K562 (cell line): ENCODE data around the gene IFTAP. TPM values are rescaled to one million over a fixed set of nuclear protein-coding genes. Genes with fewer than 3 reads are reported as not detected.

ENCODE experiments used
- CBX3 ChIP-seq, 2 experiments: IDR thresholded peaks; 1 replicate in 1 of 2; 2 replicates in 1 of 2; pipeline ENCODE4 v1.6.1; 2012; ENCODE audit warnings: inconsistent platforms in 2 of 2, low read length in 2 of 2, borderline replicate concordance in 1 of 2, control low read depth in 1 of 2
- CEBPG ChIP-seq, 3 experiments: fragments of 200-800 bp in 1 of 3; sonication (Bioruptor generic) in 1 of 3; sonication (generic) in 1 of 3; formaldehyde crosslinking in 1 of 3; IDR thresholded peaks in 2 of 3; conservative IDR thresholded peaks in 1 of 3; 2 replicates each; pipeline versions ENCODE4 v1.6.1 to v1.8.0; 2016 to 2022; ENCODE audit warnings: missing compliant biosample characterization in 2 of 3, missing genetic modification characterization in 2 of 3, mild to moderate bottlenecking in 1 of 3, missing genetic modification reagents in 1 of 3
- CHD2 ChIP-seq: IDR thresholded peaks from 2 replicates; pipeline ENCODE4 v1.6.1; 2011; ENCODE audit warnings: low read depth, low read length
- CREB1 ChIP-seq, 2 experiments: sonication (generic) in 1 of 2; formaldehyde crosslinking in 1 of 2; IDR thresholded peaks; 2 replicates each; pipeline versions ENCODE4 v1.6.1 to v1.8.0; 2012 to 2022; ENCODE audit warnings: inconsistent platforms in 1 of 2, mild to moderate bottlenecking in 1 of 2, missing genetic modification reagents in 1 of 2, moderate library complexity in 1 of 2
- CREM ChIP-seq: IDR thresholded peaks from 2 replicates; pipeline ENCODE4 v1.6.1; 2014; ENCODE audit warnings: antibody characterized with exemption, low read depth
- EHMT2 ChIP-seq: fragments of 450-650 bp; IDR thresholded peaks from 2 replicates; pipeline ENCODE4 v1.6.1; 2018; ENCODE audit warnings: antibody characterized with exemption
- ELF1 ChIP-seq: fragments of 200-800 bp; sonication (Bioruptor generic); IDR thresholded peaks from 2 replicates; pipeline ENCODE4 v1.6.1; 2016; ENCODE audit warnings: missing genetic modification characterization, missing compliant biosample characterization
- ESRRA ChIP-seq: fragments of 450-650 bp; IDR thresholded peaks from 2 replicates; pipeline ENCODE4 v1.6.1; 2014; ENCODE audit warnings: low read depth, mild to moderate bottlenecking, moderate library complexity, borderline replicate concordance
- HDAC2 ChIP-seq: fragments of 450-650 bp; IDR thresholded peaks from 2 replicates; pipeline ENCODE4 v1.6.1; 2016; ENCODE audit warnings: mild to moderate bottlenecking
- MEIS2 ChIP-seq: fragments of 450-650 bp; IDR thresholded peaks from 2 replicates; pipeline ENCODE4 v1.6.1; 2014; ENCODE audit warnings: mild to moderate bottlenecking; ENCODE audit not compliant: partially characterized antibody
- SAP30 ChIP-seq: fragments of 200-600 bp; sonication (generic); IDR thresholded peaks from 2 replicates; pipeline ENCODE4 v1.6.1; 2012; ENCODE audit warnings: borderline replicate concordance, low read depth, mild to moderate bottlenecking, moderate library complexity, low read length, control low read depth, inconsistent platforms; ENCODE audit not compliant: insufficient read depth, poor library complexity, severe bottlenecking
- STAT5A ChIP-seq: IDR thresholded peaks from 2 replicates; pipeline ENCODE4 v1.6.1; 2012; ENCODE audit warnings: low read length, inconsistent platforms, borderline replicate concordance
- ZBTB40 ChIP-seq, 2 experiments: fragments of 450-650 bp in 1 of 2; sonication (generic) in 1 of 2; formaldehyde crosslinking in 1 of 2; IDR thresholded peaks; 2 replicates each; pipeline versions ENCODE4 v1.7.1 to v1.9.0; 2016 to 2022; ENCODE audit warnings: inconsistent platforms in 1 of 2, mild to moderate bottlenecking in 1 of 2, missing genetic modification reagents in 1 of 2
- polyA plus RNA-seq, 8 experiments: library from polyadenylated mRNA; depleted of rRNA in 4 of 8; stranded (reverse) in 5 of 8; unstranded in 3 of 8; fragments of >200 nt; fragmentation: Nextera tagmentation in 2 of 8; fragmentation: Illumina TruSeq in 1 of 8; extraction: Ambion mirVana in 2 of 8; extraction: Trizol in 1 of 8; gene quantifications; 2 replicates each; pipeline versions ENCODE4 v1.2.1 to v1.2.3, GENCODE V29; 2011 to 2014; ENCODE audit warnings: inconsistent platforms in 1 of 8, missing spikeins in 1 of 8
- total RNA-seq, 7 experiments: library from RNA; depleted of rRNA in 6 of 7; stranded (reverse); fragments of >200 nt in 6 of 7; fragmentation: Illumina TruSeq in 2 of 7; extraction: Trizol in 2 of 7; gene quantifications; 2 replicates each; pipeline versions ENCODE4 v1.2.1 to v1.2.3, GENCODE V29; 2011 to 2021; ENCODE audit warnings: low replicate concordance in 1 of 7
- TF ChIP-seq, protein P1 (sequence below): fragments of 250-450 bp; sonication (Bioruptor Pico); IDR thresholded peaks from 2 replicates; pipeline ENCODE4 v1.8.0; 2022; ENCODE audit warnings: moderate library complexity, mild to moderate bottlenecking, inconsistent platforms

IFTAP gene
- total and polyA plus RNA-seq, 9 of the 15 experiments (the other 6 are each of a cell fraction or from before 2014, with no cell fraction given) = 9.2 to 30.0 (median 17.0) TPM

DNA sequence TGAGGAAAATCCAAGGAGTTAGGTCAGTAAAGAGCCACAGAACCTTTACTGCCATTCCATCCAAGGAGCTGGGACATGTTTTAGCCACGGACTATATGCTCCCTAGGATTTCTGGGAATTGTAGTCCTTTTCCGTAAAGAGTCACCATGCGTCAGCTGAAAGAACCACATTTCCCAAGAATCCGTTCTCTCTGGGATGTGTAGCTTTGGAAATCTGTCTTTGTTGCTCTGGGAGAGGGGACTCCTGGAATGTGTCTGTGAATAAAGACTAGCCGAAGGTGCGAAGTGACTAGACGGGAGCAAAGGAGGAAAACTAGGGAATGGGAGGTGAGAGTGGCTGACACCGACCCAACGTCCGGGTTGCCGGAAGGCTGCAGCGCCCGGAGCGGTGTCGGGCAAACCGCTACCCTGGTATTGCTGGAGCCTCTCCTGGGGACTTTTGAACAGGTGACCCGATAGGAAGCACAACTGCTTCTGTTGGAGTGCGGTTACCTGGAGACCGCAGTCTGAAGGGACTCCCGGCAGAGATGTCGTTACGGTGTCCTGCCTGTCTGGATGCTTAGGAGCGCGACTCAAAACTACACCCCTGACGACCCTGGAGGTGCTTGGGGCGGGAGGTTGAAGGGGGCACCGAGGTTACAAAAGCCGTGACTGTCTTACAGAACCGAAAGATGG is at the start of gene IFTAP (continued):
- TF ChIP-seq ZBTB40 (IDR thresholded peaks at IDR 0.05) (peak; percentile 94), ZBTB40 (CRISPR knock-in tag; IDR thresholded peaks at IDR 0.05) (no peak), STAT5A (peak; percentile 31; the same call in 1 of the 2 replicates), CREM (peak; percentile 71), CHD2 (no peak), SAP30 (no peak), CREB1 (IDR thresholded peaks at IDR 0.05) (no peak), CREB1 (CRISPR knock-in tag; IDR thresholded peaks at IDR 0.05) (no peak), ESRRA (peak; percentile 38; the same call in 1 of the 2 replicates), ELF1 (tag) (peak; percentile 67), EHMT2 (peak; percentile 88), CEBPG (CRISPR knock-in tag; IDR thresholded peaks at IDR 0.05) (no peak), CEBPG (tag; conservative IDR thresholded peaks at IDR 0.05 in 1 of 2, IDR thresholded peaks at IDR 0.05 in 1 of 2) (peak in 1 of 2 experiments; percentile 52; a peak in 2 of 4 replicates), HDAC2 (peak; percentile 68), MEIS2 (no peak), CBX3 (IDR thresholded peaks at IDR 0.05; ENCODE audit: borderline replicate concordance in 1 of 2, low read length in 2 of 2) (peak; percentile 76 to 96)
- TF ChIP-seq, protein P1, sequence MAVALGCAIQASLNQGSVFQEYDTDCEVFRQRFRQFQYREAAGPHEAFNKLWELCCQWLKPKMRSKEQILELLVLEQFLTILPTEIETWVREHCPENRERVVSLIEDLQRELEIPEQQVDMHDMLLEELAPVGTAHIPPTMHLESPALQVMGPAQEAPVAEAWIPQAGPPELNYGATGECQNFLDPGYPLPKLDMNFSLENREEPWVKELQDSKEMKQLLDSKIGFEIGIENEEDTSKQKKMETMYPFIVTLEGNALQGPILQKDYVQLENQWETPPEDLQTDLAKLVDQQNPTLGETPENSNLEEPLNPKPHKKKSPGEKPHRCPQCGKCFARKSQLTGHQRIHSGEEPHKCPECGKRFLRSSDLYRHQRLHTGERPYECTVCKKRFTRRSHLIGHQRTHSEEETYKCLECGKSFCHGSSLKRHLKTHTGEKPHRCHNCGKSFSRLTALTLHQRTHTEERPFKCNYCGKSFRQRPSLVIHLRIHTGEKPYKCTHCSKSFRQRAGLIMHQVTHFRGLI (CRISPR knock-in tag) = no peak
